Measurements from ENCODE around the gene MZB1.

- TF ChIP-seq CTCF (conservative IDR thresholded peaks at IDR 0.05 in 1 of 2, IDR thresholded peaks at IDR 0.05 in 1 of 2; ENCODE audit: low read depth in 1 of 2, low read length in 2 of 2) (no peak), EZH2 (IDR thresholded peaks at IDR 0.05; ENCODE audit: low read length, missing control alignments) (no peak)
Measured at GRCh38 chr5:139388198-139388821, 1.4 kb downstream of the MZB1 start.

Data from fibroblast of lung (primary cell).